DMS53 (cell line): ENCODE data around the gene VTCN1.
"Not testable (repeated sequence)": the region's sequence is repeated elsewhere in the genome, so short reads cannot be mapped to it uniquely, and the experiment has no call there.

Experiments
- DNase-seq: peaks from one replicate; lab custom pipeline; 2025; lab: John Stamatoyannopoulos, UW

VTCN1 gene, protein sequence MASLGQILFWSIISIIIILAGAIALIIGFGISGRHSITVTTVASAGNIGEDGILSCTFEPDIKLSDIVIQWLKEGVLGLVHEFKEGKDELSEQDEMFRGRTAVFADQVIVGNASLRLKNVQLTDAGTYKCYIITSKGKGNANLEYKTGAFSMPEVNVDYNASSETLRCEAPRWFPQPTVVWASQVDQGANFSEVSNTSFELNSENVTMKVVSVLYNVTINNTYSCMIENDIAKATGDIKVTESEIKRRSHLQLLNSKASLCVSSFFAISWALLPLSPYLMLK

DNA sequence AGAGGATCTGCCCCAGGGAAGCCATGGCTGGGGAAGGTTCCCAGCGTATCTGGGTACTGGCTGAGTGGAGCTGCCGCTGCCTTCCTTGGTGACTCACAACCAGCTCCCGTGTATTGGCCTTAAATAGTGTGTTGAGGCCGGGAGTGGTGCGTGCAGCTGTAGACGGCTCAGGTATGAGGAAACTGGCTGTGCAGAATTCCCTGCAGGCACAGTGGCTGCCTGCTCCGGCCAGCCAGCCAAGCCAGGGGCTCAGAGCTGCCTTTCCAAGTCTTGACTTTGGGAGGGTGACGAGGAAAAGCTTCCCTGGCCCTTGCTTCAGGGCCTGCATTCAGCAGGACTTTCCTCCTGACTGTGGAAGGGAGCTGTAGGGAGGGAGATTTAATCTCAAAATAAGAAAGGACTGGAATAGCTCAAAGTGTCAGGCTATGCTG, at the start of gene VTCN1:
Gene VTCN1, minus strand, starts transcription at position 97 of the 431 bp plus-strand sequence. Its CDS starts 72 bp downstream, at position 25.
- peak; percentile 34 for DNase-seq

DNA sequence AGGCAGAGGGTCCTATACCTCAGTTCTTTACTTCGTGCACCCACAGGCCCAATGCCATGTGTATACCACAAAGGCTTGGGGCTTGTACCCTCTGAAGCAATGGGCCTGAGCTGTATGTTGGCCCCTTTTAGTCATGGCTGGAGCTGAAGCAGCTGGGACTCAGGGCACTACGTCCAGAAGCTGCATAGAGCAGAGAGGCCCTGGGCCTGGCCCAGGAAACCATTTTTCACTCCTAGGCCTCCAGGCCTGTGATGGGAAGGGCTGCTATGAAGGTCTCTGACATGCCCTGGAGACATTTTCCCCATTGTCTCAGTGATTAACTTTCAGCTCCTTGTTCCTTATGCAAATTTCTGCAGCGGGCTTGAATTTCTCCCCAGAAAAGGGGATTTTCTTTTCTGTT, 48.1 kb upstream of the VTCN1 start:
- no peak for DNase-seq

DNA sequence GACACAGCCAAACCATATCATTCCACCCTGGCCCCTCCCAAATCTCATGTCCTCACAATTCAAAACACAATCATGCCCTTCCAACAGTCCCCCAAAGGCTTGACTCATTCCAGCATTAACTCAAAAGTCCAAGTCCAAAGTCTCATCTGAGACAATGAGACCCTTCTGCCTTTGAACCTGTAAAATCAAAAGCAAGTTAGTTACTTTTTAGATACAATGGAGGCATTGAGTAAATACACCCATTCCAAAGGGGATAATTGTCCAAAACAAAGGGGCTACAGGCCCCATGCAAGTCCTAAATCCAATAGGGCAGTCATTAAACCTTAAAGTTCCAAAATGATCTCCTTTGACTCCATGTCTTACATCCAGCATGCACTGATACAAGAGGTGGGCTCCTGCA, 47.3 kb upstream of the VTCN1 start:
- not testable (repeated sequence) for DNase-seq

DNA sequence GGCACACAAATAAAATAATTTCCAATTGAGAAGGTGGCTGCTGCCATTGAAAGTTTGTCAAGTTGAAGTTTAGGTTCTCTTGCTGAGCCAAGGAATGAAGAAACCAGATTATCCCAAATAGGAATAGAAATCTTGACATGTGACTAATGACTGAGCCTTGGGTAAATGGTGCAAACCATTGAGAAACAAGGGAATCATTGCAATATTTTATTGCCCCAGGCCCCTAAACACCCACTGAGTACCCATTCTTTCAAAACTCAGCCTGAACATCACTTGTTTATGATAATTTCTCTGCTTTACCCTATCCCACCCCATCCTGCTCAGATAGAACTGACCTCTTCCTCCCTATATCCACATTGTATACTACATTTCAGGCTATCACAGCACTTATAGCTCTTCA, 46.6 kb upstream of the VTCN1 start:
- DNase-seq = no peak

DNA sequence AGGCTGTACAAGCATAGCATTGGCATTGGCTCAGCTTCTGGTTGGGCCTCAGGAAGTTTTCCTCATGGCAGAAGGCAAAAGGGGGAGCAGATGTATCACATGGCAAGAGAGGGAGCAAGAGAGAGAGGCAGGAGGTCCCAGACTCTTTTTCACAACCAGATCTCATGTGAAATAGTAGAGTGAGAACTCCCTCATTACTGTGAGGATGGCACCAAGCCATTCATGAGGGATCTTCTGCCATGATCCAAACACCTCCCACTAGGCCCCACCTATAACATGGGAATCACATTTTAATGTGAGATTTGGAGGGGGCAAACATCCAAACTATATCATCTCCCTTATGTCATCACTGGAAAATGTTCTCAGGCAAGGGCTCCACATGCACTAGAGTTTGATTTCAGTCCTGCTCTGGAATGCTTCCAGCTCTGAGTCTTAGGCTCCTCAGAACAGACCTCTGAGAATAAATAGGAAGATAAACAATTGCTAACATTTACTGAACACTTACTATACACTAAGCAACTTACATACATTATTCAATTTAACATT, 39.4 kb upstream of the VTCN1 start:
- no peak for DNase-seq

DNA sequence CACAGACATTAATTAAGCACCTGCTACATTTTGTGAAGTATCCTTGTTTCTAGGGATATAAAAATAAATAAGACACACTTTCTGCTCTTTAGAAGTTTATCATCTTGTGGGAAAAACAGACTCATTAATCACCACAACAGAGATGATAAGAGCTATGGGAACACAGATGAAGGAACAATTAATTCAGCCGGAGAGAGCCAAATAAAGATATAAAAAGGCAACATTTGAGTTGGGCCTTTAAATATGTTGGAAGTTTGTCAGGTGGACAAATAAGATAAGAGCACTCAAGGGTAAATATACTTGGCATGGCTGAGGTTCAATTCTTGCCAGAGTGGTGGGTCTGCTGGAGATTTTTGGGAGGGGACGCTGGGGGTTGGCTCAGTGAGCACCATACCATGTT, 34.2 kb upstream of the VTCN1 start:
- DNase-seq = no peak

DNA sequence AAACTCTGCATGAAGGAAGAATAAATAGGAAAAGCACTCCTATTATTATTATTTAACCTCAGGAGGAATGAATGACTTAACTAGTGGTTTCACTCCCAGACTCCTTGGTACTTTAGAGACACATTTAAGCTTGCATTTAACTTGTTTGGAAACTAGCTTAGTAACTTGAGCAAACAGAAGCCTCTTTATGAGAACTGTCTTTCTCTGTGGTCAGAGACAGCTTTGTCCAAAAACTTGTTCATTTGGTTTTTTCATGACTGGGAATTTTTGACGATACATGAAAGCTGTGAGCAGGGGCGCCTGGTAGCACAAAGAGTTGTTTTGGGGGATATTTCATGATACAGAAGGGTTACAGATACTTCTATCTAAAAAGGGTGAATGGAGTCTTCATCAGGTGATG, 33.6 kb upstream of the VTCN1 start:
- no peak for DNase-seq

DNA sequence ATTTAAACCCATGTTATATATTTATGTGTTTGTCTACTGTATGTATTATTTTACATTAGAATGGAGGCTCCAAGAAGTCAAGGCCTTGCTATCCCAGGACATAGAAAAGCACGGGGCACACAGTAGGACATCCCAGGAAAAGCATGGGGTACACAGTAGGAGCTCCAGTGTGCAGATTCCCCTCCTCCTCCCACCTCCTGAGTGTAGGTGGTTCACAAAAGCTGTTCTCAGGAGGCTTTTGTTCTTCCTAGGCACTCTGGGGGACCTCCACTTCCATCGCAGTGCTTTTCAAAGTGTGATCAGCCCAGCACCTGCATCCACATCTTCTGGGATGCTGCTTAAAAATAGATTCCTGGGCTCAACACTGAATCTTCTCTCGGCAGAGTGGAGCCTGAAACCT, 30.8 kb upstream of the VTCN1 start:
- DNase-seq = no peak

DNA sequence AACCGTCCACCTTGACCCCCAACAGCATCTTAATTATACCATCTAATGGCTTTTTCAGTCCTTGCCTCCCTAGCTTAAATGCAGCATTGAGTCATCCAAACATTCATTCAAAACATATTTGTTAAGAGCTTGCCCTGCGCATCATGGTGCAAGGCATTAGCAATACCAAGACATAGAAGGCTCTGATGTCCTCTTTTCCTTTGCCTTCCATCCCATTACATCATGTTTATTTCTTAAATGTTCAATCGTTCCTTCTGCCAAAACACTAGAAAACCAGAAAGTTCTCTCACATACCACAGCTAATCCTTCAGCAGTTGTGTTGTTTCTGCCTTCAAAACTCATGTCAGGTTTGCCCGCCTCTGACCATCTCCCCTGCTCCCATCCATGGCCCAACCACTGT, 29.8 kb upstream of the VTCN1 start:
- DNase-seq = no peak

DNA sequence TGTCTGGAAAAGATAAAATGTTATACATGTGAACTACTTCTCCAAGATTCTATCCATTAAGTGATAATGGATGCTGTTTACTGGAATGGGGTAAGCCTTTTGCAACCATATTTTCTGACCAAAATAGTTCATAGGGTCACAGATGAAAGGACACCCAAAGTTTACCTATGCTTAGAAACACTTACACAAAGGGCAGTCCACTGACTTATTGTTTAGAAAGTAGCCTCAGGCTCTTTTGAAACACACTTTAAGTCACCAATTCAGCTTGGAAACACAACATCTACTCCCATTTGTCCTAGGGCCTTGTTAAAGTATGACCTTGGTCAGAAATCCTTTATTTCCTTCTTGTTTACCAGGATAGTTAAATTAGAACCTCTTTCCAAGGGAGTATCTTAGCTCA, 28.7 kb upstream of the VTCN1 start:
- no peak for DNase-seq

DNA sequence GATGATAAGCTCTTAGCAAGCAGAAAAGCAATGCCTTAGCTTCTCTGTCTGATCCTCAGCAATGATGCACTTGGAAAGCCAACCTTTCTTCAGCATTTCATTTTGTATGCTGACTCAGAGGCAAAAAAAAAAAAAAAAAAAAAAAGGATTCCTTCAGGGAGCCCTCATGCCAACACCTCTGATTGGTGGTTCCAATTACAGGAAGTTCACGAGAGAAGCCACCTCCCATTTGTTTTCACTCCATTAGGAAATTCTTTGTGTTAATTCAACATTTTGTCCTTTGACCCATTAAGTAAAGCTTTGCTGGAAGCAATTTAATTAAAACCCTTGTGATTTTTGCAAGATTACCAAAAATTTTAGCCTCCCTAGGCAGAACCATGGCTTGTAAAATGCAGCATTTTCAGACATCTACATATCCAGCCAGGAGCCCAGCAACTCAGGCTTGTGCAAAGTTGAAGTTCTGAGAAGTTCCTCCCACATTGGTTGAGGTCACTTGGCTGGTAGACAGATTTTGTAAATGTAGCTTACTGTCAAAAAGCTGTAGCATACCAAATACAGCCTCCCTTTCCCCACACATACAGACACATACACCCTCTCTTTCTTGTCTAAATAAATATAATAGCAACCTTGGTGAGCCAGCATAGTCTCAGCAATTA, 27.1 kb upstream of the VTCN1 start:
- DNase-seq = no peak

DNA sequence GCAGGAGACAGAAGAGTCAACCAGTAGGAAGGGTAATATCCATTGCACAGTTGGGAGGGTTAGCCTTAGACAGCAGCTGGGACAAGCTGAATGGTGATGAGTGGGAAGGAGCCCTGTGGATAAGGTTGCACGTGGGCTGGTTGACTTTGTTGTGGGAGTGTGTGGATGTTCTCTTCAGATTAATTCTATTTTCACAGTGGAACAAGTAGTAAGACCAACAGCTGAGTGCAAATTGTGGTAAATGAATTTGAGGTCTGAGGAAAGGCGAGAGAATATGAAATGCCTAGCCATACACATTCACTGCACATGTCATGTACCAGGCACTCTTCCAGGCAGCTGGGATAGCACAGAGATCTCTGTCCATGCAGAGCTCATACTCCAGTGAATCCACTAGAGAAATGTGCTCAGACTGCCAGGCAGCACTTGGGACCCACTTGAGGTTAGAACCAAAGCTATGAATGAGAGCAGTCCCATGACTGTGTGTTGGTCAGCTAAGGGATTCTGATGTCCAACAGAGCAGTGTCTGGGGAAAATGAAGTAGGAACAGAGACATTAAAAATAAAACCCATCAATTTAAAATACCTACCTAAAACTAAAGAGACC, 25.2 kb upstream of the VTCN1 start:
- no peak for DNase-seq

DNA sequence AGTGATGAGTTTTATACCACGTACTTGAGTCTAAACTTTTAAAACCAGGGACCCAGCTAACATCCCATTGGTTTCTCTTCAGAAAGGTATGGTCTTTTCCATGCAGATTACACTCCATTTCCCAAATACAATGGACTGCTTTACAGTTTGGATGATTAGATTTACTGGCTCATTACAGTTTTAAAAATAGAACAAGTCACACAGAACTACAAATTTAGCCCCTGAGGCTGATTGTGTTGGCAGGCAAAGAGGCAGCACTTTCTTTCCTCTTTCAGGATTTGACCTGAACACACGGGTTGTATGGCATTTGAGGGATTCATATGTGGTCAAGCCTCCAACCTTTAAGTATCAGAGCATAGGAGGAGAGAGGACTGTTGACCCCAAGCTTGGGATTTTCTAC, 21.8 kb upstream of the VTCN1 start:
- no peak for DNase-seq

DNA sequence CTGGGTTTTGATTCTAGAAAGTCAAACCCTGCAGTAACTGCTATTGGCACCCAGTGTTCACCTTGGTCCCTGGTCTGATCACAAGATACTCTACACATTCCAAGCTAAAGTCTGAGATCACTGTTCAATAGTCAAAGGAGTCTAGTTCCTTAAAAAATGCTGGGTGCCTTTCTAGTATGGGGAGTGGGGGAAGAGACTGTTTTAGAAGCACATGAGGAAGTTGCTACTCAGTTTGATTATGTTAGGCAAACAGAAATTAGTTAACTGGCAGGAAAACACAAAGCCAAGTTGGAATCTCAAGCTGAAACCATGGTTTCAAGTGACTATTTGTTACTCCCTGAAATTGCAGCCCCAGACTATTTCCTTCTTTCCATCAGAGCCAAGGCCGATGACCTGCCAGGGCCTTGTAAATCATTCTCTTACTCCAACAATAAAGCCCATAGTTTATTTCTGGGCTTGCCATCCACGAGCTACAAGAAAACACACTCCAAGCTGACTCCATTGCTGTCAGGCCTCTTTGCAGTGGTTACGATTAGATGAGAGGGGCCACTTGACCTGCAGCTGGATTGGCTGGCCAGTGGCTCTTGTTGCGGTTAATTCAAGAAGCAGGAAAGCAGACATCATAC, 21.1 kb upstream of the VTCN1 start:
- DNase-seq = no peak

DNA sequence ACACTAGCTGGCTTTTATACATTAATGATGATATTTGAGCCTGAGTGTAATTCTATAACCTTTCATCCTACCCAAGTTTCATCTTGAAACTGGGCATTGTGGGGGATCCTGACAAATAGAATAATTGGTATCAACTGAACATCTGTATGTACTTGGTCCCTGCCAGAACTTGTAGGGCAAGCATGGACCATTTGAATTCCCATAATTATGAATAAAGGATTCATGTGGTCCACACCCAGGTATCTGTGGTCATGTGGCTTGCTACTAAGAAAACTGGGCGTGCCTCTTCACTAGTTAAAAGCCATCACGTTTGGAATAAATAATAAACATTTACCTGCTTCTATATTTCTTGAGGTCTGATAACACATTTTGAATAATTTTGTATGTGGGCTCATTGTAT, 20.6 kb upstream of the VTCN1 start:
- no peak for DNase-seq

DNA sequence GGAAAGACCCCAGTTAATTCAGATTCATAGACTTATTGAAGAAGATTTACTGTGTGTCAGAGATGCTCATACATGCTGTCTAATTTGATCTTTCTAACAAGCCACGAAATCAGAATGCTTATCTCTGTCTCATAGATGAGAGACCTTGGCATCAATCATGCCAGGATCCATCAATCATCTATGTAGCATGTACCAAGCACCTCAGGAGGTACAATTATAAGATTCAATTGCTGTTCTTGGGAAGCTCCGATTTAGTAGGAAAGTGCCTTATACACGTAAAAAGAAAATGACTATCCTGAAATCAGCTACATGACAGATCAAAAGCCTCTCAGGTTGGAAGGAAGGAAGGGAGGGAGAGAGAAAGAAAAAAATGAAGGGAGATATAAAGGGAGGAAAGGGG, 18.5 kb upstream of the VTCN1 start:
- no peak for DNase-seq

DNA sequence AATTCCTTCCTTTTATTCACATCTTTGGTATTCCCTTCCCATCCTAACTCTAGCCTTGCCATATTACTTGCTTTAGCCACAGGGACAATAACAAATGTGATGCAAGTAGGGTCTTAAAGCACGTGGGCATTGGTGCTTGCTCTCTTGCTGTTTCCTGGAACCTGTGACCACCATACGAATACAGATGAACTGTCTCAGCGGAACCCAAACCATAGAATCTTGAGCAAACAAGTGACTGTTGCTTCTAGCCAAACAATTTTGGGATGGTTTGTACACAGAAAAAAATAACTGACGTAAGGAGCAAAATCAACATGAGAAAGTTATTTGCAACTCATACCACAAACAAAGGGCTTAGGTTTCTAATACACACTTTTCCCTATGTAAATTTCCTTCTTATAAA, 15.2 kb upstream of the VTCN1 start:
- DNase-seq = no peak

DNA sequence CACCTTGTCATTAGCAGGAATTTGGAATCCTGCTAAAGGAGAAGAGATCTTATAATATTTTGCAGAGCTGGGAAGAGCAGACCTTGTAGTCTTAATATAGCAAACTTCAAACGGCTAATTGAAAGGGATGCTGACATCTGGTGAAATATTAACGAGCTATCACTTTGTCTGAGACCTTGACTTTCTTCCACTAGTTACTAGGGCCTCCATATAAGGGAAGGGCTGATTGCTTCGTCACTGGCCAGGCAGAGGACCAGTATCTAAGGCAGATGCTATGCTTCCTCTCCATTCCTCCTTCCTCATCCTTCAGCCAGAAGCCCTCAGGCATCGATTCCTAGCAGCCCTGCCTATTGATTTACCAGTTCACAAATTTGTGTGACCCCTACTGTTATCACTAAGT, 6.0 kb upstream of the VTCN1 start:
- DNase-seq = no peak

DNA sequence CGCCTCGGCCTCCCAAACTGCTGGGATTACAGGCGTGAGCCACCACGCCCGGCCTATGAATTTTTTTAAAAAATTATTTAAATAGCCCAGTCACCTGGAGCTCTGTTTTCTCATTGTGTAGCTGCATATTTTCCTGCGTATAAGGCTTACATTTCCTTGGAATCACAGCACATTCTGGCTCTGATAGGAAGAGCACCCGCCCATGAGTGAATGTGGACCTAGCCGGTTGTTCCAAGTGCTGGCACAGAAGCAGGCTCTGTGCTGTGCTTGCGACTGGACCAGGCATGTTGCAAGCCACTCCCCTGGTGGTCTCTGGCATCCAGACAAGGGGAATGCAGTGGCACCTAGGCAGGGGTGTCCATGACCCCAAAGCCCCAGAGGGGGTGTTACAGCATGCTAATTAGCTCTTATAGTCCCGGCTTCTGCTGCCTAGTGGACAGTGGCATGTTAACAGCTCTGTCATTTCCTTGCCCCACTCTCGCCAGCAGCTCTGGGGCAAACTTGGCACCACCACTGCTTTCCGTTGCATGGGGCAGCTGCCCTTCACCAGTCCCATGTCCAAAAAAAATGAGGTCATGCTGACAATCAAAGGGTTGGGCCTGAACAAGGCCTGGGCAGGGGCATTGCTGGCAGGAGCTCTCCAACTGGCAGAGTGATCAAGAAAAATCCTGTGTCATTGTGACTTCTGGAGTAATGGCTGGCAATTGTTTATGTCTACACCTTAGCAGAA, 5.2 kb upstream of the VTCN1 start:
- no peak for DNase-seq

DNA sequence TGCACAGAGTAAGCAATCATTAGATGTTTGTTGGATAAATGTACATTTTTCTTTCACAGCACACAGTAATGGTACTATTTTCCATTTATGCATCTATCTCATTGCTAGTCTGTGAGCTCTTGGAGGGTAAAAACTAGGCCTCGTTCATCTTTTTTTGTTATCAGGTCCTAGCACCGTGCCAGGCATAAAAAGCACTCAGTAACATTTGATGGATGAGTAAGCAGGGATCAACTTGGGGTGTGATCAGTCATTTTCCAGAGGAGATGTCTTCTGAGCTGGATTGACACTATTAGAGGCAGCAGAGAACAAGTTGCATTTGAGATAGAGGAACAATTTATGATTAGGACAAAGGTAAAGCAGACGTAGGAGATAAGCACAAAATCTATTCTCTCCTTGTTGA, 4.3 kb upstream of the VTCN1 start:
- DNase-seq = no peak

DNA sequence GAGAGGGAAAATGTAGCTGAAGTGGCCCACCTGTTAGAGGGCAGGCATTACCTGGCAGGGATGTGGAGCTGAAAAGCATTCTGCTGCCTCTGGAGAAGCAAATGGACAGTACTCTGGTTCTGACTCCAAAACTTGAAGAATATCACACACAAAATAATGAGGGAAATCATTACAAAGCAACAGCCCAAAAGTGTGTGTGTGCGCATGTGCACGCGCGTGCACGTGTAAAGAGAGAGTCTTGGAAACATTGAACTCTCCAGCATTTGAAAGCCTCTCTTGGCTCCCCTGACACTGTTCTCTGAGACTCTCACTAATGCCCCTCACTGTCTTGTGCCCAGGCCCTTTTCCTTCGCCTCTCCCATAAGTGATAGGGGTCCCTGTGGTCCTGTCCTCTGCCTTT, 2.3 kb upstream of the VTCN1 start:
- DNase-seq = no peak

DNA sequence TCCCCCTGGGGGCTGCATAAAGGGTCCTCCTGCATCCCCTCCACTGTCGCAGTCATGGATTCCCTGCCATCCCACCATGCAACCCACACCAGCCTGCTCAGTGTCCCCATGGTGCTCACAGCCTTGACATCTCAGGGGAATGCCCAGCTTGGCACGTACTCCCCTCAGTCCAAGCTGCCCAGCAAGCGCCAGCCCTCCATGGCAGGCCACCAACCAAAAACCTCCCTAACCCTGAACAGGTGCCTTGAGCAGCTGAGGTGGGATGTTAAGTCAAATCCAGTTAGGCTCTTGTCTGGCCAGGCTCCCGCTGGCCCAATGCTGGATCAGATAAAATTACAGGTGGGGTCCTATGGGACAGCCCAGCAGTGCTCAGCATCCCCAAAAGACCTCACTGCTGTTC, 341 bp downstream of the VTCN1 start:
- DNase-seq = no peak
